ENCODE results near the gene ZBTB7C. TPM values are rescaled to one million over a fixed set of nuclear protein-coding genes. Genes with fewer than 3 reads are reported as not detected.

ZBTB7C gene
- total RNA-seq, 4 donors from 2014 or later = 26.0 to 50.6 (median 46.2) TPM

DNA sequence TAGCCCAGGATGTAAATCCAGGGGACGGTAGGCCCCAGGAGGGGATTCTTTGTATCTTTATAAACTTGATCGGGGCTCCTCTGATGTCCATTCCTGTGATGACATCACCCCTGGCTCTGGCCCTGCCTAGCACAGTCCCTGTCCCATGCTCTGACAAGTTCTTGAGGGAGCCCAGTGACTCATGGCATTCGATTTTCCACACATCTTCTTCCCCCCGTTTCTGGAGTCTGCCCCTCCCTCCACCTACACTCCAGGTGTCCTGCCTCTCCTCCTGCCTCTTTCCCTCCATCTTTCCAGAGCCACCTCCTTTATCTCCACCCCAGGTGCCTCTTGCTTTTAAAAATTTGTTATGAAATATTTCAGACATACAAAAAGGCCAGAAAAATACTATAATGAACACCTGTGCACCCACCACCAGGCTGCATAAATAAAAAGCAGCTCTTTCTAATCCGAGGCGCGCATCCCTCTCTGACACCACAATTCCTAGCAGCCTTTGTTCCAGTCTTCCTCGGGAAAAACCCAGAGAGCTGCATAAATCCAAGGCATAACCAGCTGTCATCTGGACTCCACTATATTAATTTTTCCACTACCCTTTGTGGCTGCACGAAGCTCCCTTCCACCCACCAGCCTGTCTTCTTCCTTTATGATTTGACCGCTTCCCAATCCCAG, 207.7 kb downstream of the ZBTB7C start:
- no peaks in the 10 kb centered on the region for H3K27me3 ChIP-seq
- WGBS = 64% methylated on average over 10 of the region's 10 CpGs
- DNase-seq (ENCODE audit: low spot score in 2 of 2) = peak in 1 of 2 donors; percentile 62
- no peaks in the 10 kb centered on the region for H3K36me3 ChIP-seq
- H3K27ac ChIP-seq = no peak overlapping the region
- TF ChIP-seq EP300 (IDR thresholded peaks at IDR 0.05) (no peak), POLR2A (IDR thresholded peaks at IDR 0.05) (no peak), POLR2AphosphoS5 (IDR thresholded peaks at IDR 0.05) (no peak)
- no peaks in the 10 kb centered on the region for H3K9me3 ChIP-seq
- H3K4me3 ChIP-seq = no peak overlapping the region
- no peaks in the 10 kb centered on the region for H3K4me1 ChIP-seq

DNA sequence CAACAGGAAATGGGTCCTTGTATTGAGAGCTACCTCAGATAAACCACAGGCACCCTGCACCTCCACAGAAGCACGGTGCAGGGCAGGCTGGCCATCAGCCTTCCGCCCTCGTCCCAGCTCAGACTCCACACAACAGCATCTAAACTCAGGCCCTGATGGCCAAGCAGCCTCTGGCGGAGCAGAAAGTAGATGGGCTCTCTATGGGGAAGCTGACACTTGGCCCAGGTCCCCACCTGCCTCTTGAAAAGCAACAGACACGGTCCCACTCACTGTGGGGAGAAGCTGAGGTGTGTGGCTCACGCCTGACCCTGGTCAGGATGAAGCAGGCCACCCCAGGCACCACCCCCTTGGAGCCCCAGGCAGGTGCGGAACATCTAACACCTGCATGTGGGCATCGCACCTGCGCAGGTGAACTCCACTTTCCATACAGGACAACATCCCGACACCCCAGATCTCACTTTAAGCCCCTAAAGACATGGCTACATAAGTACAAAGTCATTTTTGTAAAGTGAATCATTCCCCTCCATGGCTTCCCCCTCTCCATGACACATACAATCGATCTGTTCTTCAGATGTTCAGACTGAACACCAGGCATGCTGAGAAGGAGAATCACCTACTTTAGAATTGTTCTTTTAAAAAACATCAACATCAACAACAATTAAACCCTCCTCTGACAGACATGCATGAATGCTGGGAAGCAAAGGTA, 208.4 kb downstream of the ZBTB7C start:
- Histone ChIP-seq H3K36me3 (no peaks in the 10 kb centered on the region), H3K9me3 (no peaks in the 10 kb centered on the region), H3K4me3 (no peak overlapping the region), H3K27me3 (no peaks in the 10 kb centered on the region), H3K27ac (no peak overlapping the region), H3K4me1 (no peaks in the 10 kb centered on the region)
- DNase-seq (ENCODE audit: low spot score in 2 of 2) = peak in 1 of 2 donors; percentile 66
- TF ChIP-seq POLR2AphosphoS5 (IDR thresholded peaks at IDR 0.05) (no peak), POLR2A (IDR thresholded peaks at IDR 0.05) (no peak), EP300 (IDR thresholded peaks at IDR 0.05) (no peak)
- TF ChIP-seq, protein P1, sequence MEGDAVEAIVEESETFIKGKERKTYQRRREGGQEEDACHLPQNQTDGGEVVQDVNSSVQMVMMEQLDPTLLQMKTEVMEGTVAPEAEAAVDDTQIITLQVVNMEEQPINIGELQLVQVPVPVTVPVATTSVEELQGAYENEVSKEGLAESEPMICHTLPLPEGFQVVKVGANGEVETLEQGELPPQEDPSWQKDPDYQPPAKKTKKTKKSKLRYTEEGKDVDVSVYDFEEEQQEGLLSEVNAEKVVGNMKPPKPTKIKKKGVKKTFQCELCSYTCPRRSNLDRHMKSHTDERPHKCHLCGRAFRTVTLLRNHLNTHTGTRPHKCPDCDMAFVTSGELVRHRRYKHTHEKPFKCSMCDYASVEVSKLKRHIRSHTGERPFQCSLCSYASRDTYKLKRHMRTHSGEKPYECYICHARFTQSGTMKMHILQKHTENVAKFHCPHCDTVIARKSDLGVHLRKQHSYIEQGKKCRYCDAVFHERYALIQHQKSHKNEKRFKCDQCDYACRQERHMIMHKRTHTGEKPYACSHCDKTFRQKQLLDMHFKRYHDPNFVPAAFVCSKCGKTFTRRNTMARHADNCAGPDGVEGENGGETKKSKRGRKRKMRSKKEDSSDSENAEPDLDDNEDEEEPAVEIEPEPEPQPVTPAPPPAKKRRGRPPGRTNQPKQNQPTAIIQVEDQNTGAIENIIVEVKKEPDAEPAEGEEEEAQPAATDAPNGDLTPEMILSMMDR (IDR thresholded peaks at IDR 0.05) = no peak
- WGBS = 82% methylated on average over 6 of the region's 11 CpGs

DNA sequence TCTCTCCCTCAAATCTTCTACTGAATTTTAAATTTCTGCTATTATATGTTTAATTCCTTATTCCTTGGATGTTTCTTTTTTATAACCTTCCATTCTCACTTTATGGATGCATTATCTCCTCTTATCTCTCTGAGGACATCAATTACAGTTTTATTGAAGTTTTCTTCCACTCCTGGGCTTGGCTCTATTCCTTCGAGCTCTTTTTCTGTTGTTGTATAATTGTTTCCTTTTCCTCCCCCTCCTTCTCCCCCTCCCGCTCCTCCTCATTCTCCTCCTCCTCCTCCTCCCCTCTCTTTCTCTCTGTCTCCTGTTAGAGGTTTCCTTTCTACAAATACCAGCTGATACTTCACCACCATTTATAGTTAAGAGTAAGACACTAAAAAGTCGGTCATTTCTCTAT, 209.8 kb downstream of the ZBTB7C start:
- Histone ChIP-seq H3K36me3 (no peaks in the 10 kb centered on the region), H3K4me3 (no peak overlapping the region), H3K27me3 (no peaks in the 10 kb centered on the region), H3K27ac (no peak overlapping the region), H3K9me3 (no peaks in the 10 kb centered on the region), H3K4me1 (peaks cover 6% of the 10 kb centered on the region)
- TF ChIP-seq, protein P1 (IDR thresholded peaks at IDR 0.05) = no peak
- TF ChIP-seq POLR2AphosphoS5 (IDR thresholded peaks at IDR 0.05) (no peak), POLR2A (IDR thresholded peaks at IDR 0.05) (no peak), EP300 (IDR thresholded peaks at IDR 0.05) (no peak)
- DNase-seq (ENCODE audit: low spot score in 2 of 2) = no peak
- 39% methylated on average over 3 of the region's 3 CpGs for WGBS

DNA sequence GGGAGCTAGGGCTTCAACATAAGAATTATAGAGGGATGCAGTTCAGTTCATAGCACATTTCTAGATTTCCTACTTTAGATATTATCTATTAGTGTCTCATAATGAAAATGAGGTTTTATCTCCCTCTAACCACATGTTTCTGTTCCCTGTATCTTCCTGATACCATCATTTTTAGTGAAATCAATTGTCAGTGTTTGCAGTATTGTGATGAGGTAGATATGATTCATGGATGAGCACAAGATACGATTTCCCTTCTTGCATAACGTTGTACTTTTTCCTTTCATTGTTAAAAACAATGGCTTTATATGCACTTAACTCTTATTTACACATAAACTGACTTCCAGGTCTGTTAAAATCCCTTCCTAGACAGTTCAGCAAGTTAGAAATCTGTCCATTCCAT, 211.4 kb downstream of the ZBTB7C start:
- Histone ChIP-seq H3K4me3 (no peak overlapping the region), H3K27ac (no peak overlapping the region), H3K27me3 (no peaks in the 10 kb centered on the region), H3K9me3 (no peaks in the 10 kb centered on the region), H3K4me1 (peaks cover 17% of the 10 kb centered on the region), H3K36me3 (no peaks in the 10 kb centered on the region)
- 47% methylated on average over 2 of the region's 2 CpGs for WGBS
- TF ChIP-seq EP300 (IDR thresholded peaks at IDR 0.05) = no peak
- no peak for TF ChIP-seq POLR2A (IDR thresholded peaks at IDR 0.05)
- TF ChIP-seq, protein P1 (IDR thresholded peaks at IDR 0.05) = no peak
- TF ChIP-seq POLR2AphosphoS5 (IDR thresholded peaks at IDR 0.05) = no peak
- DNase-seq (ENCODE audit: low spot score in 2 of 2) = no peak

DNA sequence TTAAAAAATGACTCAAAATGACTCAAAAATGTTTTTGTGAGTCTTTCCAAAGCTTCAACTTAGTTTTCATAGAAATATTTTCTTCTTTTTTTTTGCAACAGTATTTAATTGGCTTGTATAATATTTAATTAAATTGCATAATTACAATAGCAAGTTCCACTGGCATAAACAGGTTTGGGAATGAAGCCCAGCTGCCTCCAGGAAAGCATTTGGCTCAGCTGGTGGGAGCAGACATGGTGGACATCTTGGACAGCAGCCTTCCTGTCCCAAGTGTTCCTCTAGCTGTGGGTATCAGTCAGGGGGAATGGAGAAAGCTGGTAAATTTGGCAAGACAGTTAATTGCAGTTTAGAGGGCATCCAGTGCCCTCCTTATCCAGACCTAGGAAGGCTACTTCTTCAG, 213.4 kb downstream of the ZBTB7C start:
- no peaks in the 10 kb centered on the region for H3K36me3 ChIP-seq
- no peaks in the 10 kb centered on the region for H3K9me3 ChIP-seq
- peaks cover 17% of the 10 kb centered on the region for H3K4me1 ChIP-seq
- TF ChIP-seq, protein P1 (IDR thresholded peaks at IDR 0.05) = no peak
- TF ChIP-seq POLR2A (IDR thresholded peaks at IDR 0.05) (no peak), POLR2AphosphoS5 (IDR thresholded peaks at IDR 0.05) (no peak), EP300 (IDR thresholded peaks at IDR 0.05) (no peak)
- H3K27ac ChIP-seq = no peak overlapping the region
- DNase-seq (ENCODE audit: low spot score in 2 of 2) = no peak
- no peak overlapping the region for H3K4me3 ChIP-seq
- H3K27me3 ChIP-seq = no peaks in the 10 kb centered on the region
